B cell (primary cell): ENCODE data around the gene OR6C3. TPM values are rescaled to one million over a fixed set of nuclear protein-coding genes. Genes with fewer than 3 reads are reported as not detected.
"Not testable (repeated sequence)": the region's sequence is repeated elsewhere in the genome, so short reads cannot be mapped to it uniquely, and the experiment has no call there.

Source experiments
- ATAC-seq: fragments of 200-7000 bp; cut with Tn5 transposase; one replicate; pipeline ENCODE4 v1.10.0; 2021; ENCODE audit warnings: low read depth, mild to moderate bottlenecking, moderate number of reproducible peaks, moderate library complexity
- CTCF ChIA-PET: fragments of 350-600 bp; sonication (Branson Sonifier 250); formaldehyde crosslinking; loops from one replicate; lab custom pipeline; 2021; ENCODE audit warnings: antibody characterized with exemption, inconsistent platforms; lab: Charles Lee
- POLR2A ChIA-PET: fragments of 350-600 bp; sonication (Branson Sonifier 250); formaldehyde crosslinking; loops from one replicate; lab custom pipeline; 2021; ENCODE audit warnings: antibody characterized with exemption; lab: Charles Lee
- DNase-seq: peaks from one replicate; pipeline ENCODE4 v3.0.0; 2013
- H2AFZ ChIP-seq: 2 replicates; pipeline ENCODE4 v1.6.1; 2012; ENCODE audit warnings: mild to moderate bottlenecking, low read depth, low read length; ENCODE audit not compliant: insufficient read depth, poor library complexity, severe bottlenecking
- H3K27ac ChIP-seq, 2 donors: 1 replicate in 1 of 2; 2 replicates in 1 of 2; pipeline ENCODE4 v1.5.1; 2012 to 2013; ENCODE audit warnings: low read length in 2 of 2, mild to moderate bottlenecking in 2 of 2, moderate library complexity in 1 of 2
- H3K27me3 ChIP-seq, 4 experiments: fragments of 200-600 bp in 1 of 4; sonication (generic) in 1 of 4; replicated peaks in 1 of 4; 1 replicate in 2 of 4; 2 replicates in 2 of 4; pipeline versions ENCODE4 v1.6.1 to v1.7.0; 2013 to 2016; ENCODE audit warnings: low read length in 3 of 4, mild to moderate bottlenecking in 2 of 4, mixed read lengths in 1 of 4, moderate library complexity in 1 of 4; ENCODE audit not compliant: insufficient read depth in 4 of 4, control insufficient read depth in 3 of 4; ENCODE audit errors: control extremely low read depth in 1 of 4
- H3K36me3 ChIP-seq, 2 experiments: replicated peaks in 1 of 2; 1 replicate in 1 of 2; 2 replicates in 1 of 2; pipeline versions ENCODE4 v1.6.1 to v1.7.1; 2013; ENCODE audit warnings: low read length in 1 of 2; ENCODE audit not compliant: insufficient read depth in 2 of 2, control insufficient read depth in 1 of 2; ENCODE audit errors: control extremely low read depth in 1 of 2, extremely low read depth in 1 of 2
- H3K4me1 ChIP-seq, 2 donors: fragments of 200-600 bp in 1 of 2; sonication (generic) in 1 of 2; 1 replicate in 1 of 2; 2 replicates in 1 of 2; pipeline versions ENCODE4 v1.5.1 to v1.6.1; 2013 to 2017; ENCODE audit warnings: low read length in 2 of 2; ENCODE audit not compliant: control insufficient read depth in 2 of 2, insufficient read depth in 2 of 2
- H3K4me2 ChIP-seq: replicated peaks from 2 replicates; pipeline ENCODE3; 2012; ENCODE audit warnings: mild to moderate bottlenecking, low read depth, low read length; ENCODE audit not compliant: poor library complexity, severe bottlenecking
- H3K4me3 ChIP-seq, 5 experiments: fragments of 200-600 bp in 1 of 5; sonication (generic) in 1 of 5; 1 replicate in 3 of 5; 2 replicates in 2 of 5; pipeline versions ENCODE4 v1.5.1 to v1.7.0; 2011 to 2016; ENCODE audit warnings: low read length in 4 of 5, mild to moderate bottlenecking in 4 of 5, low read depth in 2 of 5, control low read depth in 1 of 5, moderate library complexity in 1 of 5; ENCODE audit not compliant: insufficient read depth in 1 of 5; ENCODE audit errors: control extremely low read depth in 1 of 5, extremely low read depth in 1 of 5
- H3K79me2 ChIP-seq: fragments of 200-600 bp; sonication (generic); one replicate; pipeline ENCODE4 v1.6.0; 2016; ENCODE audit warnings: low read length; ENCODE audit not compliant: control insufficient read depth, insufficient read depth
- H3K9ac ChIP-seq: fragments of 200-600 bp; sonication (generic); 2 replicates; pipeline ENCODE4 v1.6.1; 2017; ENCODE audit warnings: mild to moderate bottlenecking, low read length, moderate library complexity
- H3K9me3 ChIP-seq, 3 donors: one replicate each; pipeline versions ENCODE4 v1.6.1 to v1.7.1; 2013; ENCODE audit warnings: low read length in 2 of 3; ENCODE audit not compliant: control insufficient read depth in 2 of 3, insufficient read depth in 1 of 3; ENCODE audit errors: control extremely low read depth in 1 of 3
- H4K20me1 ChIP-seq: 2 replicates; pipeline ENCODE4 v1.6.0; 2012; ENCODE audit warnings: mild to moderate bottlenecking, low read length; ENCODE audit not compliant: insufficient read depth, control insufficient read depth, poor library complexity, severe bottlenecking
- H3K27ac Mint-ChIP-seq: one replicate; pipeline ENCODE4 v1.8.0; 2021; ENCODE audit warnings: mixed read lengths
- H3K27me3 Mint-ChIP-seq: one replicate; pipeline ENCODE4 v1.8.0; 2021; ENCODE audit warnings: mixed read lengths
- H3K4me1 Mint-ChIP-seq: one replicate; pipeline ENCODE4 v1.8.0; 2021; ENCODE audit warnings: mixed read lengths
- H3K4me3 Mint-ChIP-seq: one replicate; pipeline ENCODE4 v1.8.0; 2021; ENCODE audit warnings: mixed read lengths
- H3K9me3 Mint-ChIP-seq: one replicate; pipeline ENCODE4 v1.8.0; 2022; ENCODE audit warnings: mixed read lengths; ENCODE audit not compliant: insufficient read depth
- CTCF ChIP-seq: fragments of 200-600 bp; IDR thresholded peaks from one replicate; pipeline ENCODE4 v1.8.0; 2022; ENCODE audit warnings: antibody characterized with exemption, mild to moderate bottlenecking
- WGBS: methylation state at CpG from one replicate; pipeline ENCODE4 v1.1.5; 2013; ENCODE audit warnings: missing lambda C conversion rate; ENCODE audit not compliant: insufficient coverage; 5-methylcytosine and 5-hydroxymethylcytosine counted together
- intact Hi-C: fragments of 100-400 bp; cut with micrococcal nuclease; formaldehyde crosslinking; loops from one replicate; pipeline ENCODE4 v1.10.0; 2022
- polyA plus RNA-seq: library from polyadenylated mRNA; depleted of rRNA; stranded (reverse); fragments of >200 nt; gene quantifications from 2 replicates; pipeline ENCODE4 v1.2.3, GENCODE V29; 2012
- total RNA-seq, 2 donors: library from RNA; stranded (reverse); fragments of 120-200 nt in 1 of 2; gene quantifications; 1 replicate in 1 of 2; 2 replicates in 1 of 2; pipeline versions ENCODE4 v1.2.3 to v1.2.4, GENCODE V29; 2013 to 2022

OR6C3 gene
- total and polyA plus RNA-seq, 2 donors (not counting 1 experiment from before 2014, with no cell fraction given) = not detected

GRCh38 chr12:55336002-55336401 is 5.5 kb downstream of the OR6C3 start:
- peaks cover 0 to 2% (median 0%) of the 10 kb centered on the region in 4 experiments for H3K27me3 ChIP-seq
- 93% methylated on average over 7 of the region's 10 CpGs for WGBS
- ChIA-PET CTCF (no interaction called here), POLR2A (no interaction called here)
- intact Hi-C loops = no loop called here
- no peaks in the 10 kb centered on the region for H3K4me1 Mint-ChIP-seq
- H3K4me2 ChIP-seq = no peak overlapping the region
- H3K4me1 ChIP-seq = no peaks in the 10 kb centered on the region
- H3K79me2 ChIP-seq = no peaks in the 10 kb centered on the region
- DNase-seq (no peak), ATAC-seq (no peak)
- H3K27ac ChIP-seq = no peak overlapping the region
- no peaks in the 10 kb centered on the region for H4K20me1 ChIP-seq
- H3K36me3 ChIP-seq = no peaks in the 10 kb centered on the region
- no peak overlapping the region for H3K9ac ChIP-seq
- TF ChIP-seq CTCF = no peak
- H3K9me3 ChIP-seq = no peaks in the 10 kb centered on the region
- H3K4me3 ChIP-seq = no peak overlapping the region
- no peaks in the 10 kb centered on the region for H3K9me3 Mint-ChIP-seq
- H3K4me3 Mint-ChIP-seq = no peak overlapping the region
- H2AFZ ChIP-seq = no peak overlapping the region
- no peak overlapping the region for H3K27ac Mint-ChIP-seq
- peaks cover 17% of the 10 kb centered on the region for H3K27me3 Mint-ChIP-seq

GRCh38 chr12:55355338-55355737 is 24.8 kb downstream of the OR6C3 start:
- H3K4me1 ChIP-seq, H3K4me3 Mint-ChIP-seq, POLR2A ChIA-PET, H2AFZ ChIP-seq, H3K27me3 ChIP-seq, H3K4me1 Mint-ChIP-seq, H3K4me3 ChIP-seq, H3K79me2 ChIP-seq, H3K9me3 ChIP-seq, H3K4me2 ChIP-seq, CTCF ChIA-PET, H3K9me3 Mint-ChIP-seq, H3K9ac ChIP-seq, H3K36me3 ChIP-seq, DNase-seq, ATAC-seq, intact Hi-C loops, H3K27ac ChIP-seq, H3K27ac Mint-ChIP-seq, H4K20me1 ChIP-seq: not testable (repeated sequence)
- WGBS = 66% methylated on average over 4 of the region's 4 CpGs
- peaks cover 22% of the 10 kb centered on the region for H3K27me3 Mint-ChIP-seq
